Cardiac atrium fibroblast (primary cell): ENCODE data around the gene ZNF836. TPM values are rescaled to one million over a fixed set of nuclear protein-coding genes. Genes with fewer than 3 reads are reported as not detected.

ENCODE experiments used
- total RNA-seq: library from RNA; depleted of rRNA; stranded (reverse); fragments of >200 nt; gene quantifications from 2 replicates; pipeline ENCODE4 v1.2.3, GENCODE V29; 2015

ZNF836 gene
- total RNA-seq, result 3.1 and 11.0 TPM in 2 replicates

DNA sequence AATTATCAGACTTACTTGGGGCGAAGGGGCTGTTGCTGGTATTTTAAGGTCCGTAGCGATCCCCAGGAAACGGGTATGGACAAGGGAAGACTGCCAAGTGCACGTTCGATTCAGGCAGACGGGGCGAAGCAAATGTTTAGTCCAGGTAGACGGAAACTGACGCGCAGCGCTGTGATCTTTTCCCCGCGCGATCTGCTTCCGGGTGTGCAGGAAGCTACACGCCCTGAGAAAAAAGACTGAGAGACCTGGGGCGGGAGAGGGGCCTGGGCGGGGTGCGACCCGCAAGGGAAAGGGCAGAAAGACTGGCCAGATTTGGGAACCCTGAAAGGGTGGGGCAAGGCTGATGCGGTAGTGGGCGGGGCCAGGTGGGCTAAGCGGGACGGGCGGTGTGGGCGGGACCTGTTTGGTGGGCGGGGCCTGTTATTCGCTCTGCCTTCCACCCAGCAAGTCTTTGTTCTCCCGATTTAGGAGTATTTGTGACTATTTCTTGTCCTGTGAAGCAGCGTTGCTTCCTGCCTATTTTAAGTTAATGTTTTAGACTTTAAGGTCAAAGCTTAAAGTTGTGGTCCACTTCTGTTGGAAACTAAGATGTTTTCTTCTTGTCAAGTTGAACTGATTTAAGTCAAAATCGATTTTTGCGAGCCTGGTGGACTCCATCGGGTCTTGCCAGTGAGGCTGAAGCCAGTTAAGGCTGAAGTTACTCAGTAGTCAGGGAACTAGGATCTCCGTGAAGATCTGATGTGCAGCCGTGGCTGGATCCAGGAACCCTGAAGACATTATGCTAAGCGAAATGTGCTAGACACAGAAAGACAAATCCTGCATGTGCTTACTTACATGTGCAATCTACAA lies at the start of gene ZNF836:
TSS of gene ZNF836 (minus strand) at position 301 of the 849 bp plus-strand sequence. CDS start 3,549 bp downstream, outside the sequence.

DNA sequence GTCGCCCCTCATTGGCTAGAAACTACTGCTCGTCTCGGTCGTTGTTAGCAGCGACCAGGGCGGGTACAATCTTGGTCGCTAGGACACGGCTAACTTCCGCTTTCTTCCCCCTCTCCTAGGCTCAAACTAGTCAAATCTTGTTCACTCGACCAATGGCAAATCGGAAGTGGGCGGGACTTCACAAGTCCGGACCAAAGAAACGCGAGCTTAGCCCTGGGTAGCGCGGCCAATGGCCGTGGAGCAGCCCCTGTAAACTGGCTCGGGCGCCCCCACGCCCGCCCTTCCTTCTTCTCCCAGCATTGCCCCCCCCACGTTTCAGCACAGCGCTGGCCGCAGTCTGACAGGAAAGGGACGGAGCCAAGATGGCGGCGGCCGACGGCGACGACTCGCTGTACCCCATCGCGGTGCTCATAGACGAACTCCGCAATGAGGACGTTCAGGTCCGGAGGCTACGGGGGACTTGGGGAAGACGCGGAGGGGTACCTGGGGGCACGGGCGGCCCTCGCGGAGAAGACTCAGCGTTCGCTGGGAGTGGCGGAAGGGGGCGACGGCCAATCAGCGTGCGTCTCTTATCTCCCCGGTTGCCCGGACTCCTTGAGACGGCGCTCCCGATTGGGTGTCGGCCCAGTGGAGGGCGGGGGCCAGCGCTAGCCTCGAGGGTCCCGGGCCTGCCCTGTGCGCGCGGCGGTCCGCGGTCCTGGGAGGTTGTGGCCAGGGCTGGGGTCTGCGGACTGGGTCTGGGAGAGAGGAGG lies 18.5 kb upstream of the ZNF836 start, which contains the start of gene PPP2R1A:
TSS of gene PPP2R1A (plus strand) at position 318 of the 752 bp plus-strand sequence. CDS start at position 363, 45 bp downstream.

DNA sequence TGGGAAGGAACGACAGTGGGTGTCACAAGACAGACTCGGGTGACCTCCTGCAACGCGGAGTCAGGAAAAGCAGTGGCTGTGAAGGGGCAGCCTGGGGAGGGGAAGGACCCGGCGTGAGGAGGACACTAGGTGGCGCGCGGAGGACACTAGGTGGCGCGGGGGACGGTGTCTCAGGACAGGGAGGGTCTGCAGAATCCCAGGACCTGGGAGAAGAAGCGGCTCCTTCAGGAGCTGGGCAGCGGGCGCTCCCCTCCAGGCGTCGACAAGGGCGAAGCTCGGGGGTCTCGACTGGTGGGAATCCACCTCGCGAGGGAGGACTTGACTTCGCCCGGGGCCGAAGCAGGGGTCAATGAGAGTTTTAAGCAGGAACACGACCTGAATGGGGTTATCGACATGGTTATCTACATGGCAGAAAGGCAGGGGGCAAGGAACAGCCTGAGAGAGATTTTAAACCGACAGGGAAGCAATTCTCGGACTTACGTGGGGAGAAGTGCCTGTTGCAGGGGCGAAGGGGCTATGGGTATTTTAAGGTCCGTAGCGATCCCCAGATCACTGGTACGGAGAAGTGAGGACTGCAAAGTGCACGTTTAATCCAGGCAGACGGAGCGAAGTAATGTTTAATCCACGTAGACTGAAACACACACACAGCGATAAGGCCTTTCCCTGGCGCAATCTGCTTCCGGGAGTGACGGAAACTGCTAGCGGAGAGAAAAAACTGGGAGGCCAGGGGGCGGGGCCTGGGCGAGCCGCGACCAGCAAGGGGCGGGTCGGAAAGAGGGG lies 32.0 kb downstream of the ZNF836 start, which contains the start of gene ZNF616:
TSS of gene ZNF616 (minus strand) at position 687 of the 780 bp plus-strand sequence. CDS start 9,426 bp downstream, outside the sequence.

Other genes starting within 250 kb of the ZNF836 start
- 9.6 and 11.2 TPM in 2 replicates for gene ZNF613, start 244.1 kb downstream of the ZNF836 start, total RNA-seq
- gene ZNF350, start 184.8 kb downstream of the ZNF836 start, total RNA-seq, result 6.9 and 7.1 TPM in 2 replicates
- 9.6 and 17.3 TPM in 2 replicates for gene ZNF615, start 163.4 kb downstream of the ZNF836 start, total RNA-seq
- gene ZNF614, start 143.2 kb downstream of the ZNF836 start, total RNA-seq, result 8.5 and 8.7 TPM in 2 replicates
- 3.1 and 5.8 TPM in 2 replicates for gene ZNF432, start 122.8 kb downstream of the ZNF836 start, total RNA-seq
- 20.4 and 21.5 TPM in 2 replicates for gene ZNF841, start 75.9 kb downstream of the ZNF836 start, total RNA-seq
- 5.4 and 8.4 TPM in 2 replicates for gene ZNF616, start 31.7 kb downstream of the ZNF836 start, total RNA-seq
- 212 and 214 TPM in 2 replicates for gene PPP2R1A, start 18.4 kb upstream of the ZNF836 start, total RNA-seq
- 4.3 and 5.5 TPM in 2 replicates for gene ZNF766, start 98.0 kb upstream of the ZNF836 start, total RNA-seq
- 4.5 and 9.7 TPM in 2 replicates for gene ZNF480, start 125.5 kb upstream of the ZNF836 start, total RNA-seq
- gene ZNF610, start 164.6 kb upstream of the ZNF836 start, total RNA-seq, result 3.2 and 3.4 TPM in 2 replicates
- gene ZNF880, start 198.3 kb upstream of the ZNF836 start, total RNA-seq, result 11.0 and 23.7 TPM in 2 replicates
- gene ZNF528, start 226.2 kb upstream of the ZNF836 start, total RNA-seq, result 7.8 and 17.3 TPM in 2 replicates